HepG2 (cell line): Measurements from ENCODE around the gene WDR45B. TPM values are rescaled to one million over a fixed set of nuclear protein-coding genes. Genes with fewer than 3 reads are reported as not detected.

ENCODE experiments used
- ATAC-seq: fragments of 200-7000 bp; cut with Tn5 transposase; 3 replicates; pipeline ENCODE4 v1.9.1; 2020; ENCODE audit warnings: mild to moderate bottlenecking, moderate library complexity
- BruUV-seq: library from RNA; stranded (reverse); fragments of 400-500 nt; replicated peaks from 2 replicates; lab custom pipeline; 2021; lab: Mats Ljungman, UMichigan
- CTCF ChIA-PET: fragments of 300-600 bp; formaldehyde crosslinking; extraction: SDS; loops from one replicate; lab custom pipeline; 2021; ENCODE audit warnings: low total read pairs, inconsistent platforms, low intra/inter-chr PET ratio; lab: Yijun Ruan, JAX
- POLR2A ChIA-PET: fragments of 350-600 bp; sonication (Branson Sonifier 250); formaldehyde crosslinking; loops from one replicate; lab custom pipeline; 2020; ENCODE audit warnings: antibody characterized with exemption, inconsistent platforms; lab: Yijun Ruan, JAX
- DNase-seq: peaks from one replicate; pipeline ENCODE4 v3.0.0-alpha.2; 2015; ENCODE audit warnings: low spot score
- FAIRE-seq: peaks from 3 replicates; lab custom pipeline; 2011; peaks lifted over from hg19 to GRCh38; lab: Jason Lieb, UNC
- H2AFZ ChIP-seq: one replicate; pipeline ENCODE4 v1.6.1; 2011; ENCODE audit warnings: low read length, inconsistent platforms
- H3K27ac ChIP-seq: fragments of 300-600 bp; 3 replicates; pipeline ENCODE4 v1.8.0; 2011; ENCODE audit warnings: mixed run types, mild to moderate bottlenecking, mixed read lengths, low read length, inconsistent platforms; ENCODE audit not compliant: insufficient read depth; ENCODE audit errors: extremely low read length
- H3K27me3 ChIP-seq, 2 experiments: fragments of 200-600 bp in 1 of 2; 2 replicates in 1 of 2; 3 replicates in 1 of 2; pipeline versions ENCODE4 v1.6.0 to v1.8.0; 2011; ENCODE audit warnings: low read length in 2 of 2, mild to moderate bottlenecking in 2 of 2, moderate library complexity in 2 of 2, inconsistent platforms in 1 of 2; ENCODE audit not compliant: insufficient read depth in 2 of 2, control insufficient read depth in 1 of 2
- H3K36me3 ChIP-seq, 2 experiments: fragments of 200-600 bp in 1 of 2; replicated peaks in 1 of 2; 2 replicates in 1 of 2; 3 replicates in 1 of 2; pipeline versions ENCODE4 v1.5.1 to v1.8.0; 2011; ENCODE audit warnings: low read length in 2 of 2, inconsistent platforms in 1 of 2; ENCODE audit not compliant: insufficient read depth in 2 of 2, control insufficient read depth in 1 of 2
- H3K4me1 ChIP-seq: 2 replicates; pipeline ENCODE4 v1.5.1; 2012; ENCODE audit warnings: low read length, inconsistent platforms; ENCODE audit not compliant: insufficient read depth
- H3K4me2 ChIP-seq: 2 replicates; pipeline ENCODE4 v1.6.0; 2011; ENCODE audit warnings: low read depth, low read length, inconsistent platforms
- H3K4me3 ChIP-seq, 3 experiments: fragments of 200-600 bp in 1 of 3; sonication (generic), shearing (Covaris generic) in 1 of 3; replicated peaks in 1 of 3; 2 replicates each; pipeline ENCODE4 v1.5.1; 2011 to 2016; ENCODE audit warnings: low read length in 3 of 3, inconsistent platforms in 2 of 3, low read depth in 2 of 3, mild to moderate bottlenecking in 2 of 3, control low read depth in 1 of 3, mixed read lengths in 1 of 3; ENCODE audit not compliant: insufficient read depth in 1 of 3
- H3K79me2 ChIP-seq: one replicate; pipeline ENCODE4 v1.6.1; 2011; ENCODE audit warnings: low read length, inconsistent platforms; ENCODE audit not compliant: insufficient read depth
- H3K9ac ChIP-seq: 2 replicates; pipeline ENCODE4 v1.6.0; 2011; ENCODE audit warnings: mild to moderate bottlenecking, low read depth, low read length, inconsistent platforms; ENCODE audit not compliant: insufficient read depth
- H3K9me3 ChIP-seq: 2 replicates; pipeline ENCODE4 v1.5.1; 2012; ENCODE audit warnings: mild to moderate bottlenecking, low read length
- H4K20me1 ChIP-seq: 2 replicates; pipeline ENCODE4 v1.6.0; 2011; ENCODE audit warnings: inconsistent platforms, mild to moderate bottlenecking, low read length, moderate library complexity; ENCODE audit not compliant: insufficient read depth
- AHDC1 ChIP-seq: sonication (generic); formaldehyde crosslinking; IDR thresholded peaks from 2 replicates; pipeline ENCODE4 v1.5.1; 2020; ENCODE audit warnings: mild to moderate bottlenecking, missing genetic modification reagents, borderline replicate concordance
- EHMT2 ChIP-seq: fragments of 200-600 bp; sonication (generic); IDR thresholded peaks from 2 replicates; pipeline ENCODE4 v1.7.0; 2017; ENCODE audit warnings: antibody characterized with exemption, low read depth, low read length, borderline replicate concordance
- EP300 ChIP-seq, 3 experiments: sonication (generic) in 1 of 3; formaldehyde crosslinking in 1 of 3; IDR thresholded peaks; 2 replicates each; pipeline versions ENCODE4 v1.5.1 to v1.6.1; 2011 to 2020; ENCODE audit warnings: low read depth in 2 of 3, low read length in 2 of 3, borderline replicate concordance in 1 of 3, improper control_type of control experiment in 1 of 3, mild to moderate bottlenecking in 1 of 3, missing genetic modification reagents in 1 of 3, moderate library complexity in 1 of 3
- ETV6 ChIP-seq: sonication (generic); formaldehyde crosslinking; conservative IDR thresholded peaks from 2 replicates; pipeline ENCODE4 v1.4.0; 2020; ENCODE audit warnings: missing genetic modification reagents
- HOXA3 ChIP-seq: sonication (generic); formaldehyde crosslinking; IDR thresholded peaks from 2 replicates; pipeline ENCODE4 v1.5.0; 2020; ENCODE audit warnings: missing genetic modification reagents
- MTERF4 ChIP-seq: sonication (generic); formaldehyde crosslinking; IDR thresholded peaks from 2 replicates; pipeline ENCODE4 v1.8.0; 2023; ENCODE audit warnings: mild to moderate bottlenecking, missing genetic modification reagents
- NFE2L2 ChIP-seq: fragments of 150-350 bp; IDR thresholded peaks from 2 replicates; pipeline ENCODE4 v1.6.1; 2014; ENCODE audit warnings: low read length
- RNF2 ChIP-seq: fragments of 450-650 bp; conservative IDR thresholded peaks from 2 replicates; pipeline ENCODE4 v1.6.1; 2016; ENCODE audit warnings: low read depth
- RORA ChIP-seq: sonication (generic); formaldehyde crosslinking; IDR thresholded peaks from 2 replicates; pipeline ENCODE4 v1.5.0; 2020; ENCODE audit warnings: mild to moderate bottlenecking, missing genetic modification reagents, moderate library complexity
- SMAD9 ChIP-seq: sonication (generic); formaldehyde crosslinking; IDR thresholded peaks from 2 replicates; pipeline ENCODE4 v1.5.1; 2020; ENCODE audit warnings: mild to moderate bottlenecking, missing genetic modification reagents
- SMC3 ChIP-seq: IDR thresholded peaks from 2 replicates; pipeline ENCODE4 v1.6.1; 2011; ENCODE audit warnings: low read length, improper control_type of control experiment
- SRSF1 ChIP-seq: fragments of 200-400 bp; formaldehyde crosslinking; optimal IDR thresholded peaks from 2 replicates; pipeline ENCODE3; 2017; ENCODE audit warnings: mild to moderate bottlenecking, low read depth, low read length, moderate library complexity
- ZNF251 ChIP-seq: sonication (generic); formaldehyde crosslinking; IDR thresholded peaks from 2 replicates; pipeline ENCODE4 v1.9.0; 2021; ENCODE audit warnings: mild to moderate bottlenecking, missing genetic modification reagents
- ZNF263 ChIP-seq: sonication (generic); formaldehyde crosslinking; IDR thresholded peaks from 2 replicates; pipeline ENCODE4 v1.4.0; 2020; ENCODE audit warnings: missing genetic modification reagents
- ZNF337 ChIP-seq: sonication (generic); formaldehyde crosslinking; IDR thresholded peaks from 2 replicates; pipeline ENCODE4 v1.5.1; 2020; ENCODE audit warnings: missing genetic modification reagents, low read depth, mild to moderate bottlenecking, borderline replicate concordance
- ZNF543 ChIP-seq: sonication (generic); formaldehyde crosslinking; IDR thresholded peaks from 2 replicates; pipeline ENCODE4 v1.4.0; 2020; ENCODE audit warnings: mild to moderate bottlenecking, missing genetic modification reagents
- ZNF616 ChIP-seq: sonication (generic); formaldehyde crosslinking; IDR thresholded peaks from 2 replicates; pipeline ENCODE4 v1.5.0; 2020; ENCODE audit warnings: low read depth, mild to moderate bottlenecking, missing genetic modification reagents
- ZNF678 ChIP-seq: sonication (generic); formaldehyde crosslinking; IDR thresholded peaks from 2 replicates; pipeline ENCODE4 v1.4.0; 2020; ENCODE audit warnings: mild to moderate bottlenecking, missing genetic modification reagents
- ZSCAN5A ChIP-seq: sonication (generic); formaldehyde crosslinking; IDR thresholded peaks from 2 replicates; pipeline ENCODE4 v1.8.0; 2022; ENCODE audit warnings: mild to moderate bottlenecking, missing genetic modification reagents, borderline replicate concordance
- WGBS: methylation state at CpG from one replicate; pipeline ENCODE4 v1.1.6; 2017; ENCODE audit warnings: low lambda C conversion rate; 5-methylcytosine and 5-hydroxymethylcytosine counted together
- in situ Hi-C: cut with HindIII; loops from 2 replicates; pipeline ENCODE4 v1.10.0; 2017; ENCODE audit warnings: low pct_unique_long_range_greater_than_20kb; ENCODE audit not compliant: extremely low pct_ligation_motif_present
- intact Hi-C: fragments of 100-400 bp; cut with micrococcal nuclease; formaldehyde crosslinking; loops from one replicate; pipeline ENCODE4 v1.10.0; 2022; ENCODE audit not compliant: unreplicated experiment
- polyA plus RNA-seq, 8 experiments: library from polyadenylated mRNA; depleted of rRNA in 3 of 8; stranded (reverse) in 7 of 8; unstranded in 1 of 8; fragments of >200 nt; fragmentation: Illumina TruSeq in 4 of 8; extraction: Trizol in 4 of 8; gene quantifications; 2 replicates each; pipeline versions ENCODE4 v1.2.1 to v1.2.3, GENCODE V29; 2011 to 2016; ENCODE audit warnings: low read depth in 4 of 8, missing spikeins in 1 of 8, mixed read lengths in 1 of 8; ENCODE audit not compliant: insufficient read depth in 1 of 8
- total RNA-seq, 5 experiments: library from RNA; depleted of rRNA; stranded (reverse); fragments of >200 nt; fragmentation: Illumina TruSeq; extraction: Trizol; gene quantifications; 2 replicates each; pipeline ENCODE4 v1.2.3, GENCODE V29; 2016; ENCODE audit warnings: low read depth in 1 of 5

WDR45B gene
- total and polyA plus RNA-seq, 2 of the 13 experiments (the other 11 are each of a cell fraction or from before 2014, with no cell fraction given): 86.2 to 155 TPM

- WGBS: 95% methylated on average over 6 of the region's 6 CpGs
- H3K27ac ChIP-seq: no peak overlapping the region
- H4K20me1 ChIP-seq: peaks cover 7% of the 10 kb centered on the region; the same call in 1 of the 2 replicates
- no peaks in the 10 kb centered on the region for H3K27me3 ChIP-seq
- no peak overlapping the region for H2AFZ ChIP-seq
- ChIA-PET POLR2A (no interaction called here), CTCF (no interaction called here)
- H3K9me3 ChIP-seq: no peaks in the 10 kb centered on the region
- in situ Hi-C loops: no loop called here
- intact Hi-C loops: no loop called here
- peaks cover 22 to 45% of the 10 kb centered on the region in 2 experiments for H3K36me3 ChIP-seq
- peaks cover 27% of the 10 kb centered on the region for H3K4me1 ChIP-seq
- DNase-seq (no peak), ATAC-seq (no peak), FAIRE-seq (no peak)
- BruUV-seq: no TSS peak
- no peak overlapping the region for H3K4me3 ChIP-seq
- H3K79me2 ChIP-seq: no peaks in the 10 kb centered on the region
- no peak overlapping the region for H3K4me2 ChIP-seq
- H3K9ac ChIP-seq: no peak overlapping the region
- TF ChIP-seq NFE2L2: no peak
- no peak for TF ChIP-seq ZNF543 (CRISPR knock-in tag)
- no peak for TF ChIP-seq EHMT2
- TF ChIP-seq AHDC1 (CRISPR knock-in tag): no peak
- TF ChIP-seq HOXA3 (CRISPR knock-in tag): no peak
- no peak for TF ChIP-seq EP300 (IDR thresholded peaks at IDR 0.05; ENCODE audit: low read depth in 2 of 2, low read length in 2 of 2)
- TF ChIP-seq EP300 (CRISPR knock-in tag; IDR thresholded peaks at IDR 0.05; ENCODE audit: borderline replicate concordance): no peak
- TF ChIP-seq ETV6: no peak
- TF ChIP-seq ZNF263 (CRISPR knock-in tag): no peak
- no peak for TF ChIP-seq SMAD9 (CRISPR knock-in tag)
- no peak for TF ChIP-seq SRSF1
- TF ChIP-seq ZSCAN5A (CRISPR knock-in tag): no peak
- no peak for TF ChIP-seq ZNF616 (CRISPR knock-in tag)
- no peak for TF ChIP-seq RNF2
- TF ChIP-seq ZNF678: no peak
- no peak for TF ChIP-seq MTERF4 (CRISPR knock-in tag)
- no peak for TF ChIP-seq ZNF251 (CRISPR knock-in tag)
- no peak for TF ChIP-seq RORA (CRISPR knock-in tag)
- no peak for TF ChIP-seq ZNF337 (CRISPR knock-in tag)
- TF ChIP-seq SMC3: no peak
Measured at GRCh38 chr17:82590216-82590615, 58.0 kb downstream of the WDR45B start.
